ENCODE data around the gene RBM33. TPM values are rescaled to one million over a fixed set of nuclear protein-coding genes. Genes with fewer than 3 reads are reported as not detected.

Gene RBM33
- total and polyA plus RNA-seq, 2 of the 8 experiments (the other 6 are each of a cell fraction or from before 2014, with no cell fraction given), result 16.5 to 64.6 TPM

DNA sequence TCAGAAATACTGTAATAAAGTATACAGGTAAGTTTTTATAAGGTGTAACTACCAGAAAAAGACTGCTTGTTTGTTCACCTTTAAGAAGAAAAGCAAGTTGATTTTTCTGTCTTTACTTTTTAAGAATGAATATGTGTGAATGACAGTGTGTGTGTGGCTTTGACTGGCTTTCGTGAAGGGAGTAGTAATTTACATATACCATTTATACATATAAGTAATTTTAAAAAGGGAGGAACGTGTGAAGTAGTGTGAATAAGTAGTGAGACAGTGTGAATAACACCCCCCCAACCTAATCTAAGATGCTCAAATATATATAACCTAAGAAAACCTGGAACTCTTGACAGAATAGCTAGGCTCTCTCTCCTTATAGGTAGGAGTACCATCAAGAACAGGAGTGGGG, 33.2 kb downstream of the RBM33 start:
- no peak overlapping the region for H2AK5ac ChIP-seq (ENCODE audit: low read depth, low read length)
- no peak overlapping the region for H4K5ac ChIP-seq (ENCODE audit: insufficient read length, low read depth, low read length)
- ChIA-PET POLR2A (ENCODE audit: partially characterized antibody) (interaction anchor here (1.3 kb wide), 1 partner anchor 34 kb away, joined by 3 read pairs; the partner anchor contains the start of gene RBM33), CTCF (ENCODE audit: partially characterized antibody) (no interaction called here)
- H2BK120ac ChIP-seq (replicated peaks; ENCODE audit: low read depth, low read length), result no peak overlapping the region
- no peak overlapping the region for H2AFZ ChIP-seq (ENCODE audit: low read length)
- H3K9me3 ChIP-seq (ENCODE audit: insufficient read depth in 2 of 2, low read depth in 1 of 2, low read length in 1 of 2), result no peaks in the 10 kb centered on the region
- H3K79me1 ChIP-seq (ENCODE audit: low read depth, low read length), result peaks cover 9% of the 10 kb centered on the region; the same call in 1 of the 2 replicates
- no peak overlapping the region for H3K9ac ChIP-seq (replicated peaks in 1 of 4; ENCODE audit: extremely low read depth in 1 of 4, low read depth in 3 of 4, low read length in 3 of 4)
- no peak overlapping the region for H3K27ac ChIP-seq (ENCODE audit: low read depth, low read length)
- no peaks in the 10 kb centered on the region for H3K23me2 ChIP-seq (ENCODE audit: low read depth, low read length)
- H3K18ac ChIP-seq (ENCODE audit: extremely low read depth, low read length), result no peak overlapping the region
- 76% methylated on average over 2 of the region's 2 CpGs; no CpG with 5 or more reads in 1 of the 2 experiments for WGBS, 2 experiments (ENCODE audit: extremely low coverage in 1 of 2, insufficient coverage in 1 of 2, insufficient read length in 1 of 2, insufficient replicate concordance in 2 of 2, low coverage in 1 of 2, low lambda C conversion rate in 2 of 2, missing lambda C conversion rate in 1 of 2)
- no peak overlapping the region for H3K4me3 ChIP-seq (ENCODE audit: extremely low read depth in 1 of 4, insufficient read depth in 2 of 4, low read depth in 3 of 4, low read length in 4 of 4)
- TF ChIP-seq JUN (IDR thresholded peaks at IDR 0.05; ENCODE audit: low read depth, low read length) (no peak), KDM5A (IDR thresholded peaks at IDR 0.05; ENCODE audit: low read length) (no peak), POU5F1 (IDR thresholded peaks at IDR 0.05; ENCODE audit: low read depth, low read length) (no peak), CTBP2 (IDR thresholded peaks at IDR 0.05; ENCODE audit: borderline replicate concordance, insufficient read depth, insufficient read length, low read length) (no peak), KDM1A (IDR thresholded peaks at IDR 0.05; ENCODE audit: borderline replicate concordance, low read length) (no peak), TAF7 (optimal IDR thresholded peaks at IDR 0.05; ENCODE audit: borderline replicate concordance, low read depth, low read length) (no peak), BRCA1 (IDR thresholded peaks at IDR 0.05; ENCODE audit: low read depth, low read length) (no peak), RAD21 (IDR thresholded peaks at IDR 0.05 in 1 of 2, conservative IDR thresholded peaks at IDR 0.05 in 1 of 2; ENCODE audit: low read depth in 2 of 2, low read length in 2 of 2) (no peak), JUND (IDR thresholded peaks at IDR 0.05; ENCODE audit: low read length) (no peak)
- TF ChIP-seq, protein P1, sequence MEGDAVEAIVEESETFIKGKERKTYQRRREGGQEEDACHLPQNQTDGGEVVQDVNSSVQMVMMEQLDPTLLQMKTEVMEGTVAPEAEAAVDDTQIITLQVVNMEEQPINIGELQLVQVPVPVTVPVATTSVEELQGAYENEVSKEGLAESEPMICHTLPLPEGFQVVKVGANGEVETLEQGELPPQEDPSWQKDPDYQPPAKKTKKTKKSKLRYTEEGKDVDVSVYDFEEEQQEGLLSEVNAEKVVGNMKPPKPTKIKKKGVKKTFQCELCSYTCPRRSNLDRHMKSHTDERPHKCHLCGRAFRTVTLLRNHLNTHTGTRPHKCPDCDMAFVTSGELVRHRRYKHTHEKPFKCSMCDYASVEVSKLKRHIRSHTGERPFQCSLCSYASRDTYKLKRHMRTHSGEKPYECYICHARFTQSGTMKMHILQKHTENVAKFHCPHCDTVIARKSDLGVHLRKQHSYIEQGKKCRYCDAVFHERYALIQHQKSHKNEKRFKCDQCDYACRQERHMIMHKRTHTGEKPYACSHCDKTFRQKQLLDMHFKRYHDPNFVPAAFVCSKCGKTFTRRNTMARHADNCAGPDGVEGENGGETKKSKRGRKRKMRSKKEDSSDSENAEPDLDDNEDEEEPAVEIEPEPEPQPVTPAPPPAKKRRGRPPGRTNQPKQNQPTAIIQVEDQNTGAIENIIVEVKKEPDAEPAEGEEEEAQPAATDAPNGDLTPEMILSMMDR (IDR thresholded peaks at IDR 0.05; ENCODE audit: control extremely low read depth in 1 of 3, insufficient read depth in 1 of 3, low read depth in 1 of 3, low read length in 3 of 3), result no peak
- H3K27me3 ChIP-seq (replicated peaks in 1 of 4; ENCODE audit: control insufficient read depth in 3 of 4, extremely low read depth in 1 of 4, insufficient read depth in 3 of 4, low read length in 3 of 4), result peaks cover 0 to 1% (median 0%) of the 10 kb centered on the region in 4 experiments; a peak in 1 of 7 replicates
- H3K36me3 ChIP-seq (ENCODE audit: control insufficient read depth in 2 of 4, insufficient read depth in 4 of 4, low read length in 3 of 4), result peaks cover 0 to 31% (median 6%) of the 10 kb centered on the region in 4 experiments; a peak in 5 of 8 replicates
- H2BK5ac ChIP-seq (ENCODE audit: low read depth, low read length), result no peak overlapping the region
- H3K79me2 ChIP-seq (ENCODE audit: control insufficient read depth in 1 of 2, insufficient read depth in 2 of 2, low read length in 2 of 2), result peaks cover 0 to 57% of the 10 kb centered on the region in 2 experiments; a peak in 2 of 4 replicates
- H3K4me2 ChIP-seq (ENCODE audit: insufficient read depth in 1 of 2, low read depth in 2 of 2, low read length in 2 of 2), result no peak overlapping the region
- H3K4me1 ChIP-seq (replicated peaks in 1 of 4; ENCODE audit: control insufficient read depth in 3 of 4, insufficient read depth in 4 of 4, low read length in 3 of 4), result no peaks in the 10 kb centered on the region
- no peak overlapping the region for H3K14ac ChIP-seq (ENCODE audit: insufficient read length)
- H3K56ac ChIP-seq (replicated peaks; ENCODE audit: insufficient read length, low read depth, low read length), result no peak overlapping the region
- H3K23ac ChIP-seq (ENCODE audit: insufficient read length), result no peak overlapping the region
- H3K4ac ChIP-seq (replicated peaks; ENCODE audit: insufficient read length, low read depth, low read length), result no peak overlapping the region
- no peak overlapping the region for H4K8ac ChIP-seq (ENCODE audit: extremely low read depth, insufficient read depth, low read length)
- no peak overlapping the region for H4K91ac ChIP-seq (replicated peaks; ENCODE audit: insufficient read length, low read length)
- no peak for DNase-seq (ENCODE audit: low read depth in 1 of 2, low spot score in 2 of 2)
- H2BK20ac ChIP-seq (ENCODE audit: low read length), result no peak overlapping the region
- H2BK12ac ChIP-seq (ENCODE audit: low read depth, low read length), result no peak overlapping the region
- peaks cover 4 to 10% of the 10 kb centered on the region in 2 experiments for H4K20me1 ChIP-seq (replicated peaks in 1 of 2; ENCODE audit: control insufficient read depth in 1 of 2, insufficient read depth in 2 of 2, low read length in 2 of 2)
- no peak for FAIRE-seq
- H2BK15ac ChIP-seq (ENCODE audit: low read length), result no peak overlapping the region
